Measurements from ENCODE around the gene ITPR1. TPM values are rescaled to one million over a fixed set of nuclear protein-coding genes. Genes with fewer than 3 reads are reported as not detected.

The ITPR1 gene
- total RNA-seq, 4 donors from 2014 or later, result 12.1 to 68.7 (median 25.6) TPM

GRCh38 chr3:4866866-4867265 is 373.7 kb downstream of the ITPR1 start:
- TF ChIP-seq CTCF (IDR thresholded peaks at IDR 0.05) (no peak), POLR2A (IDR thresholded peaks at IDR 0.05) (no peak)
- H3K4me3 ChIP-seq, result peak overlapping the region in 2 of 4 donors; percentile 55 to 67
- DNase-seq, result no peak
- H3K36me3 ChIP-seq, result peaks cover 0 to 1% (median 0%) of the 10 kb centered on the region in 3 donors
- H3K27ac ChIP-seq, result peak overlapping the region; percentile 94 to 99 (median 97)
- intact Hi-C loops (cut with DNase I), result no loop called here
- H3K27me3 ChIP-seq, result no peaks in the 10 kb centered on the region
- peaks cover 13 to 57% (median 17%) of the 10 kb centered on the region in 3 donors for H3K4me1 ChIP-seq
- WGBS, 2 donors, result 19 to 28% methylated on average over 6 of the region's 6 CpGs
- peaks cover 0 to 1% (median 0%) of the 10 kb centered on the region in 3 donors for H3K9me3 ChIP-seq

- TF ChIP-seq CTCF (IDR thresholded peaks at IDR 0.05) (no peak), POLR2A (IDR thresholded peaks at IDR 0.05) (no peak)
- intact Hi-C loops (cut with DNase I), result no loop called here
- Histone ChIP-seq H3K9me3 (no peaks in the 10 kb centered on the region), H3K27me3 (no peaks in the 10 kb centered on the region), H3K27ac (no peak overlapping the region), H3K36me3 (no peaks in the 10 kb centered on the region), H3K4me3 (no peak overlapping the region), H3K4me1 (no peaks in the 10 kb centered on the region)
- WGBS, 2 donors, result 69 to 79% methylated on average over 3 of the region's 3 CpGs
- DNase-seq, result no peak
Observed at GRCh38 chr3:4877173-4877787, 384.1 kb downstream of the ITPR1 start.

- Histone ChIP-seq H3K4me1 (peaks cover 0 to 10% (median 0%) of the 10 kb centered on the region in 3 donors), H3K27ac (no peak overlapping the region), H3K36me3 (no peaks in the 10 kb centered on the region), H3K27me3 (no peaks in the 10 kb centered on the region), H3K4me3 (no peak overlapping the region), H3K9me3 (no peaks in the 10 kb centered on the region)
- intact Hi-C loops (cut with DNase I), result no loop called here
- DNase-seq, result no peak
- TF ChIP-seq CTCF (IDR thresholded peaks at IDR 0.05) (no peak), POLR2A (IDR thresholded peaks at IDR 0.05) (no peak)
- 79 to 85% methylated on average over 6 of the region's 6 CpGs for WGBS, 2 donors
Observed at GRCh38 chr3:4880850-4881249, 387.7 kb downstream of the ITPR1 start.

GRCh38 chr3:4882548-4882947 is 389.4 kb downstream of the ITPR1 start:
- TF ChIP-seq CTCF (IDR thresholded peaks at IDR 0.05) (no peak), POLR2A (IDR thresholded peaks at IDR 0.05) (no peak)
- H3K4me1 ChIP-seq, result peaks cover 0 to 10% (median 0%) of the 10 kb centered on the region in 3 donors
- no peaks in the 10 kb centered on the region for H3K27me3 ChIP-seq
- no peaks in the 10 kb centered on the region for H3K36me3 ChIP-seq
- no peak overlapping the region for H3K4me3 ChIP-seq
- no peak for DNase-seq
- no peak overlapping the region for H3K27ac ChIP-seq
- intact Hi-C loops (cut with DNase I), result no loop called here
- no peaks in the 10 kb centered on the region for H3K9me3 ChIP-seq
- 93 to 98% methylated on average over 4 of the region's 4 CpGs for WGBS, 2 donors

DNA sequence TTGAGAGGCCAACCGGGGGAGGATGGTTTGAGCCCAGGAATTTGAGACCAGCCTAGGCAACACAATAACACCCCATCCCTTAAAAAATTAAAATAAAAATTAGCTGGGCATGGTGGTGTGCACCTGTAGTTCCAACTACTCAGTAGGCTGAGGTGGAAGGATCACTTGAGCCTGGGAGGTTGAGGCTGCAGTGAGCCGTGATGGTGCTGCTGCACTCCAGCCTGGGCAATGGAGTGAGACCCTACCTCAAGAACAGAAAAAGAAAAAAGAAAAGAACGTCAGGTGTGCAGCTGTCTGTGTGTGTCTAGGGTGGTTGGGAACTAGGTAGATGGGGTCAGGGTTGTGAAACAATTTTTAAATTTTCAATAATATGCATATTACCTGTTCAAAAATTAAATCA is 389.9 kb downstream of the ITPR1 start:
- TF ChIP-seq POLR2A (IDR thresholded peaks at IDR 0.05), result no peak
- no peak for TF ChIP-seq CTCF (IDR thresholded peaks at IDR 0.05)
- Histone ChIP-seq H3K4me1 (peaks cover 0 to 10% (median 0%) of the 10 kb centered on the region in 3 donors), H3K36me3 (no peaks in the 10 kb centered on the region), H3K27ac (no peak overlapping the region), H3K27me3 (no peaks in the 10 kb centered on the region), H3K4me3 (no peak overlapping the region), H3K9me3 (no peaks in the 10 kb centered on the region)
- no peak for DNase-seq
- WGBS, 2 donors, result 89 to 93% methylated on average over 3 of the region's 3 CpGs
- intact Hi-C loops (cut with DNase I), result no loop called here

All from esophagus squamous epithelium (tissue), 5 donors.